ENCODE measurements around the gene CAB39. TPM values are rescaled to one million over a fixed set of nuclear protein-coding genes. Genes with fewer than 3 reads are reported as not detected.
A peak's percentile ranks its signal among the peaks of the same experiment; 100 is the strongest.

CAB39 gene
- total RNA-seq, 1 experiment from 2014 or later: 88.7 TPM

- Mint-ChIP-seq H3K36me3 (ENCODE audit: insufficient read depth, unreplicated experiment) (peaks cover 45% of the 10 kb centered on the region), H3K9me3 (ENCODE audit: low read depth, unreplicated experiment) (peaks cover 5% of the 10 kb centered on the region), H3K4me3 (ENCODE audit: low read depth, unreplicated experiment) (no peak overlapping the region), H3K27ac (ENCODE audit: unreplicated experiment) (no peak overlapping the region), H3K4me1 (ENCODE audit: low read depth, unreplicated experiment) (peaks cover 22% of the 10 kb centered on the region), H3K27me3 (ENCODE audit: unreplicated experiment) (no peaks in the 10 kb centered on the region)
- intact Hi-C loops (cut with micrococcal nuclease; ENCODE audit: unreplicated experiment): loop anchor here (10.0 kb wide), 1 partner anchor 372 kb away; no protein-coding TSS in a partner anchor
- CTCF ChIA-PET: interaction anchor here (1.3 kb wide), 1 partner anchor 29 kb away, joined by 4 read pairs; no protein-coding TSS in a partner anchor
- BruUV-seq (replicated peaks): no TSS peak
- DNase-seq: no peak
- no peak for TF ChIP-seq CTCF (IDR thresholded peaks at IDR 0.05; ENCODE audit: unreplicated experiment)
Measured at GRCh38 chr2:230796280-230796862, 83.7 kb downstream of the CAB39 start.

- Mint-ChIP-seq H3K9me3 (ENCODE audit: low read depth, unreplicated experiment) (no peaks in the 10 kb centered on the region), H3K4me1 (ENCODE audit: low read depth, unreplicated experiment) (peaks cover 10% of the 10 kb centered on the region), H3K27me3 (ENCODE audit: unreplicated experiment) (no peaks in the 10 kb centered on the region), H3K36me3 (ENCODE audit: insufficient read depth, unreplicated experiment) (peaks cover 48% of the 10 kb centered on the region), H3K27ac (ENCODE audit: unreplicated experiment) (no peak overlapping the region), H3K4me3 (ENCODE audit: low read depth, unreplicated experiment) (no peak overlapping the region)
- TF ChIP-seq CTCF (IDR thresholded peaks at IDR 0.05; ENCODE audit: unreplicated experiment): no peak
- no TSS peak for BruUV-seq (replicated peaks)
- DNase-seq: no peak
- intact Hi-C loops (cut with micrococcal nuclease; ENCODE audit: unreplicated experiment): loop anchor here (2.0 to 10.0 kb wide), 4 partner anchors 35 to 373 kb away; no protein-coding TSS in a partner anchor
- CTCF ChIA-PET: interaction anchor here (1.0 to 1.4 kb wide), 4 partner anchors 13 to 84 kb away, joined by 3 to 16 read pairs (median 4); no protein-coding TSS in a partner anchor
Measured at GRCh38 chr2:230797515-230798495, 85.2 kb downstream of the CAB39 start.

- CTCF ChIA-PET: interaction anchor here (1.0 to 1.4 kb wide), 4 partner anchors 12 to 85 kb away, joined by 3 to 16 read pairs (median 4); no protein-coding TSS in a partner anchor
- TF ChIP-seq CTCF (IDR thresholded peaks at IDR 0.05; ENCODE audit: unreplicated experiment): peak; percentile 38
- intact Hi-C loops (cut with micrococcal nuclease; ENCODE audit: unreplicated experiment): loop anchor here (2.0 to 10.0 kb wide), 4 partner anchors 36 to 374 kb away; no protein-coding TSS in a partner anchor
- Mint-ChIP-seq H3K36me3 (ENCODE audit: insufficient read depth, unreplicated experiment) (peaks cover 49% of the 10 kb centered on the region), H3K27me3 (ENCODE audit: unreplicated experiment) (no peaks in the 10 kb centered on the region), H3K9me3 (ENCODE audit: low read depth, unreplicated experiment) (no peaks in the 10 kb centered on the region), H3K27ac (ENCODE audit: unreplicated experiment) (no peak overlapping the region), H3K4me1 (ENCODE audit: low read depth, unreplicated experiment) (peaks cover 10% of the 10 kb centered on the region), H3K4me3 (ENCODE audit: low read depth, unreplicated experiment) (no peak overlapping the region)
- peak; percentile 63 for DNase-seq
- BruUV-seq (replicated peaks): no TSS peak
Measured at GRCh38 chr2:230798769-230799399, 86.2 kb downstream of the CAB39 start.

GRCh38 chr2:230805353-230806017, 92.8 kb downstream of the CAB39 start:
- intact Hi-C loops (cut with micrococcal nuclease; ENCODE audit: unreplicated experiment): no loop called here
- Mint-ChIP-seq H3K9me3 (ENCODE audit: low read depth, unreplicated experiment) (no peaks in the 10 kb centered on the region), H3K4me3 (ENCODE audit: low read depth, unreplicated experiment) (no peak overlapping the region), H3K4me1 (ENCODE audit: low read depth, unreplicated experiment) (peaks cover 4% of the 10 kb centered on the region), H3K27ac (ENCODE audit: unreplicated experiment) (no peak overlapping the region), H3K27me3 (ENCODE audit: unreplicated experiment) (no peaks in the 10 kb centered on the region), H3K36me3 (ENCODE audit: insufficient read depth, unreplicated experiment) (peaks cover 31% of the 10 kb centered on the region)
- no peak for DNase-seq
- no TSS peak for BruUV-seq (replicated peaks)
- no peak for TF ChIP-seq CTCF (IDR thresholded peaks at IDR 0.05; ENCODE audit: unreplicated experiment)
- CTCF ChIA-PET: no interaction called here
